Glutamatergic neuron (in vitro differentiated cells): Measurements from ENCODE around the gene ALDH9A1. TPM values are rescaled to one million over a fixed set of nuclear protein-coding genes. Genes with fewer than 3 reads are reported as not detected.
"Not testable (repeated sequence)": the region's sequence is repeated elsewhere in the genome, so short reads cannot be mapped to it uniquely, and the experiment has no call there.

Experiments
- DNase-seq: peaks from one replicate; pipeline ENCODE4 v3.0.0; 2022
- H3K27ac Mint-ChIP-seq: one replicate; pipeline ENCODE4 v1.8.0; 2020; ENCODE audit warnings: mild to moderate bottlenecking, mixed read lengths, inconsistent platforms; ENCODE audit not compliant: unreplicated experiment
- H3K27me3 Mint-ChIP-seq: one replicate; pipeline ENCODE4 v1.8.0; 2020; ENCODE audit warnings: mild to moderate bottlenecking, moderate library complexity, mixed read lengths, inconsistent platforms; ENCODE audit not compliant: unreplicated experiment
- H3K36me3 Mint-ChIP-seq: one replicate; pipeline ENCODE4 v1.8.0; 2020; ENCODE audit warnings: mild to moderate bottlenecking, mixed read lengths, inconsistent platforms; ENCODE audit not compliant: unreplicated experiment
- H3K4me1 Mint-ChIP-seq: one replicate; pipeline ENCODE4 v1.8.0; 2020; ENCODE audit warnings: mild to moderate bottlenecking, low read depth, mixed read lengths, inconsistent platforms; ENCODE audit not compliant: unreplicated experiment
- H3K4me3 Mint-ChIP-seq: one replicate; pipeline ENCODE4 v1.8.0; 2020; ENCODE audit warnings: mild to moderate bottlenecking, mixed read lengths, inconsistent platforms; ENCODE audit not compliant: unreplicated experiment
- H3K9me3 Mint-ChIP-seq: one replicate; pipeline ENCODE4 v1.8.0; 2020; ENCODE audit warnings: mild to moderate bottlenecking, moderate library complexity, mixed read lengths, inconsistent platforms; ENCODE audit not compliant: unreplicated experiment
- long read RNA-seq: library from polyadenylated mRNA; unstranded; transcript quantifications from one replicate; pipeline ENCODE4 v2.0.0, GENCODE V29; 2020; ENCODE audit not compliant: unreplicated experiment
- total RNA-seq: library from RNA; stranded (reverse); fragmentation: NEBNext Ultra II Directional; extraction: Animal tissue kit (Norgen Biotek cat#: 25700); gene quantifications from one replicate; pipeline ENCODE4 v1.2.1, GENCODE V29; 2021; ENCODE audit not compliant: unreplicated experiment
- TF ChIP-seq, protein P1 (sequence below): fragments of 200-600 bp; sonication (generic); IDR thresholded peaks from one replicate; pipeline ENCODE4 v1.5.0; 2021; ENCODE audit not compliant: partially characterized antibody, unreplicated experiment

Gene ALDH9A1
- 19.8 TPM for total RNA-seq
- long read RNA-seq, transcript ALDH9A1-201 (11 exons, 2,696 nt) = major isoform, 20 of 21 reads
- long read RNA-seq, partial matches to known transcripts = 0 of 21 reads
- long read RNA-seq, other reads (novel, unspliced or antisense) = 1 of 21 reads

GRCh38 chr1:165697881-165698760, at the start of gene ALDH9A1:
TSS of gene ALDH9A1 (minus strand) at chr1:165698562. CDS start at chr1:165698558, 4 bp downstream.
- peaks cover 3% of the 10 kb centered on the region for H3K27me3 Mint-ChIP-seq
- no peaks in the 10 kb centered on the region for H3K36me3 Mint-ChIP-seq
- peaks cover 9% of the 10 kb centered on the region for H3K4me1 Mint-ChIP-seq
- DNase-seq = peak; percentile 91
- TF ChIP-seq, protein P1, sequence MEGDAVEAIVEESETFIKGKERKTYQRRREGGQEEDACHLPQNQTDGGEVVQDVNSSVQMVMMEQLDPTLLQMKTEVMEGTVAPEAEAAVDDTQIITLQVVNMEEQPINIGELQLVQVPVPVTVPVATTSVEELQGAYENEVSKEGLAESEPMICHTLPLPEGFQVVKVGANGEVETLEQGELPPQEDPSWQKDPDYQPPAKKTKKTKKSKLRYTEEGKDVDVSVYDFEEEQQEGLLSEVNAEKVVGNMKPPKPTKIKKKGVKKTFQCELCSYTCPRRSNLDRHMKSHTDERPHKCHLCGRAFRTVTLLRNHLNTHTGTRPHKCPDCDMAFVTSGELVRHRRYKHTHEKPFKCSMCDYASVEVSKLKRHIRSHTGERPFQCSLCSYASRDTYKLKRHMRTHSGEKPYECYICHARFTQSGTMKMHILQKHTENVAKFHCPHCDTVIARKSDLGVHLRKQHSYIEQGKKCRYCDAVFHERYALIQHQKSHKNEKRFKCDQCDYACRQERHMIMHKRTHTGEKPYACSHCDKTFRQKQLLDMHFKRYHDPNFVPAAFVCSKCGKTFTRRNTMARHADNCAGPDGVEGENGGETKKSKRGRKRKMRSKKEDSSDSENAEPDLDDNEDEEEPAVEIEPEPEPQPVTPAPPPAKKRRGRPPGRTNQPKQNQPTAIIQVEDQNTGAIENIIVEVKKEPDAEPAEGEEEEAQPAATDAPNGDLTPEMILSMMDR = no peak
- peak within 1 kb of the TSS; percentile 92 for H3K4me3 Mint-ChIP-seq
- H3K9me3 Mint-ChIP-seq = no peaks in the 10 kb centered on the region
- H3K27ac Mint-ChIP-seq = peak within 1 kb of the TSS; percentile 68

- Mint-ChIP-seq H3K27ac (no peak overlapping the region), H3K4me1 (no peaks in the 10 kb centered on the region), H3K4me3 (no peak overlapping the region), H3K27me3 (no peaks in the 10 kb centered on the region), H3K9me3 (no peaks in the 10 kb centered on the region), H3K36me3 (no peaks in the 10 kb centered on the region)
- TF ChIP-seq, protein P1 = no peak
- no peak for DNase-seq
These were observed 49.5 kb upstream of the ALDH9A1 start for GRCh38 chr1:165747632-165748447.

GRCh38 chr1:165744913-165745312, 46.6 kb upstream of the ALDH9A1 start:
- not testable (repeated sequence) for H3K4me3 Mint-ChIP-seq, H3K36me3 Mint-ChIP-seq, DNase-seq, H3K9me3 Mint-ChIP-seq, H3K4me1 Mint-ChIP-seq, H3K27ac Mint-ChIP-seq, H3K27me3 Mint-ChIP-seq

DNA sequence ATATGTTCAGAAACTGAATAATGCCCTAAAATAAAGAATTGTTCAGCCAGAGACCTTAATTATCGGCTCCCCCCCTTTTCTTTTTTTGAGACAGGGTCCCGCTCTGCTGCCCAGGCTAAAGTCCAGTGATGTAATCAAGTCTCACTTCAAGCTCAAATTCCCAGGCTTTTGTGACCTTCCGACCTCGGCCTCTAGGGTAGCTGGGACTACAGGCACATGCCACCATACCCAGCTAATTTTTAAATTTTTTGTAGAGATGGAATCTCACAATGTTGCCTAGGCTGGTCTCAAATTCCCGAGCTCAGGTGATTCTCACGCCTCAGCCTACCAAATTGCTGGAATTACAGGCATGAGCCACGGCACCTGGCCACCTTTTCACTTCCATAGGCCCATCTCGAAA, 43.8 kb upstream of the ALDH9A1 start:
- no peak for DNase-seq
- Mint-ChIP-seq H3K36me3 (no peaks in the 10 kb centered on the region), H3K4me3 (no peak overlapping the region), H3K9me3 (no peaks in the 10 kb centered on the region), H3K4me1 (no peaks in the 10 kb centered on the region), H3K27me3 (no peaks in the 10 kb centered on the region), H3K27ac (no peak overlapping the region)
- TF ChIP-seq, protein P1 = no peak

- DNase-seq = no peak
- H3K9me3 Mint-ChIP-seq = no peaks in the 10 kb centered on the region
- H3K27me3 Mint-ChIP-seq = no peaks in the 10 kb centered on the region
- TF ChIP-seq, protein P1 = no peak
- no peak overlapping the region for H3K4me3 Mint-ChIP-seq
- H3K4me1 Mint-ChIP-seq = no peaks in the 10 kb centered on the region
- H3K36me3 Mint-ChIP-seq = no peaks in the 10 kb centered on the region
- no peak overlapping the region for H3K27ac Mint-ChIP-seq
These were observed 40.4 kb upstream of the ALDH9A1 start for GRCh38 chr1:165738794-165739193.
